ENCODE measurements around the gene FBXO22. TPM values are rescaled to one million over a fixed set of nuclear protein-coding genes. Genes with fewer than 3 reads are reported as not detected.
"Not testable (repeated sequence)": the region's sequence is repeated elsewhere in the genome, so short reads cannot be mapped to it uniquely, and the experiment has no call there.

FBXO22 gene
- total and polyA plus RNA-seq, 4 donors, result 12.5 to 18.9 (median 17.1) TPM

GRCh38 chr15:75981149-75981815, 77.6 kb downstream of the FBXO22 start:
- no peaks in the 10 kb centered on the region for H3K27me3 ChIP-seq (ENCODE audit: control insufficient read depth in 1 of 2, insufficient read depth in 2 of 2, low read length in 1 of 2)
- H3K9me3 ChIP-seq (ENCODE audit: control insufficient read depth, low read length), result no peaks in the 10 kb centered on the region
- 67 to 69% methylated on average over 2 of the region's 2 CpGs for WGBS, 2 donors
- H3K27ac ChIP-seq (ENCODE audit: low read depth in 1 of 2, low read length in 2 of 2), result no peak overlapping the region
- H3K4me1 ChIP-seq (ENCODE audit: control insufficient read depth in 1 of 2, insufficient read depth in 2 of 2, low read length in 2 of 2), result no peaks in the 10 kb centered on the region
- DNase-seq, result no peak
- H3K36me3 ChIP-seq (ENCODE audit: control insufficient read depth in 1 of 2, insufficient read depth in 2 of 2, low read length in 1 of 2), result no peaks in the 10 kb centered on the region
- no peak for ATAC-seq (ENCODE audit: low FRiP score)
- intact Hi-C loops (cut with DNase I), result no loop called here
- no peak overlapping the region for H3K4me3 ChIP-seq (ENCODE audit: low read length in 2 of 2)

DNA sequence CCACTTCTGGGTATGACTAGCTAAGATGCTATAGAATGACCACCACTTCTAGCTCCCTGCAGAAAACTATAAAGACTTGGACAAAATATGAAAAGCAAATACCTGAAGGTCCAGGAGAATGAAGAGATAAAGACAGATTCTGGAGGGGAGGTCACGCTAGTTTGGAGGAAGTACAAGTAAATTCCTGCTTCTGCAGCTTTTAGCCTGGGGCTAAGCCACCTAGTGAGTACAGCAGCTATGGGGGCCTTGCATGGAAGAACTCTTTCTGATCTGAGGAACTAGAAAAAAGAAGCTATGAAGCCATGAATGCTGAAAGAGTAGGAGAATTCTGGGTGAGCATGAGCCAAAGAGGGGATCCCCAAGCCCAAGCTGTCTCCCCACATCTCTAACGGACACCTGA, 78.8 kb downstream of the FBXO22 start:
- no peaks in the 10 kb centered on the region for H3K4me1 ChIP-seq (ENCODE audit: control insufficient read depth in 1 of 2, insufficient read depth in 2 of 2, low read length in 2 of 2)

DNA sequence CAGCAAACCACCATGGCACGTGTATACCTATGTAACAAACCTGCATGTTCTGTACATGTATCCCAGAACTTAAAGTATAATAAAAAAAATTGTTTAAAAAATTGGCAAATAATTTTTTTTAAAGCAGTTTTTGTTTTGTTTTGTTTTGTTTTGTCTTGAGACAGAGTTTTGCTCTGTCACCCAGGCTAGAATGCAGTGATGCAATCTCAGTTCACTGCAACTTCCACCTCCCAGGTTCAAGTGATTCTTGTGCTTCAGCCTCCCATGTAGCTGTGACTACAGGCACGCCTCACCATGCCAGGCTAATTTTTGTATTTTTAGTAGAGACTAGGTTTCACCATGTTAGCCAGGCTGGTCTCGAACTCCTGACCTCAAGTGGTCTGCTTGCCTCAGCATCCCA, 81.0 kb downstream of the FBXO22 start:
- H3K9me3 ChIP-seq (ENCODE audit: control insufficient read depth, low read length); intact Hi-C loops (cut with DNase I); H3K27ac ChIP-seq (ENCODE audit: low read depth in 1 of 2, low read length in 2 of 2); DNase-seq; H3K36me3 ChIP-seq (ENCODE audit: control insufficient read depth in 1 of 2, insufficient read depth in 2 of 2, low read length in 1 of 2); H3K4me3 ChIP-seq (ENCODE audit: low read length in 2 of 2); H3K27me3 ChIP-seq (ENCODE audit: control insufficient read depth in 1 of 2, insufficient read depth in 2 of 2, low read length in 1 of 2); H3K4me1 ChIP-seq (ENCODE audit: control insufficient read depth in 1 of 2, insufficient read depth in 2 of 2, low read length in 2 of 2); ATAC-seq (ENCODE audit: low FRiP score): not testable (repeated sequence)
- 93 to 95% methylated on average over 3 of the region's 3 CpGs for WGBS, 2 donors

More for the DNA sequence above, 78.8 kb downstream of the FBXO22 start:
- WGBS, 2 donors, result 85 to 90% methylated on average over 2 of the region's 2 CpGs
- no peak overlapping the region for H3K4me3 ChIP-seq (ENCODE audit: low read length in 2 of 2)
- ATAC-seq (ENCODE audit: low FRiP score) (no peak), DNase-seq (no peak)
- no peaks in the 10 kb centered on the region for H3K9me3 ChIP-seq (ENCODE audit: control insufficient read depth, low read length)
- no peak overlapping the region for H3K27ac ChIP-seq (ENCODE audit: low read depth in 1 of 2, low read length in 2 of 2)
- no peaks in the 10 kb centered on the region for H3K27me3 ChIP-seq (ENCODE audit: control insufficient read depth in 1 of 2, insufficient read depth in 2 of 2, low read length in 1 of 2)
- intact Hi-C loops (cut with DNase I), result no loop called here
- no peaks in the 10 kb centered on the region for H3K36me3 ChIP-seq (ENCODE audit: control insufficient read depth in 1 of 2, insufficient read depth in 2 of 2, low read length in 1 of 2)

DNA sequence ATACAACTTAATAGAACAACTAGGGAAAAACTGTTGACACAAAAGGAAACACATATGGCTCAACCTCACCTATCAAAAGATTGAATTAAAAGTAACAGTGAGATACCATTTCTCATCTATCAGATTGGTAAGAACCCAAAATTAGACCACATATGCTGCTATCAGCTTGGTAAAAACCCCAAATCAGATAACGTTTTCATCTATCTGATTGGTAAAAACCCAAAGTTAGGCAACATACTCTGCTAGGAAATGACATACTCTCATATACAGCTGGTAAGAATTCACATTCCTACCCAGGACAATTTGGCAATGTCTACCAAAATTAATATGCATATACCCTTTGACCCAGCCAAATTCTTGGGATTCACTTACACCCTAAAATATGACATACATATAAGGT, 82.3 kb downstream of the FBXO22 start:
- H3K4me1 ChIP-seq (ENCODE audit: control insufficient read depth in 1 of 2, insufficient read depth in 2 of 2, low read length in 2 of 2), result no peaks in the 10 kb centered on the region
- no peak for ATAC-seq (ENCODE audit: low FRiP score)
- no peaks in the 10 kb centered on the region for H3K9me3 ChIP-seq (ENCODE audit: control insufficient read depth, low read length)
- H3K4me3 ChIP-seq (ENCODE audit: low read length in 2 of 2), result no peak overlapping the region
- no peaks in the 10 kb centered on the region for H3K36me3 ChIP-seq (ENCODE audit: control insufficient read depth in 1 of 2, insufficient read depth in 2 of 2, low read length in 1 of 2)
- no peaks in the 10 kb centered on the region for H3K27me3 ChIP-seq (ENCODE audit: control insufficient read depth in 1 of 2, insufficient read depth in 2 of 2, low read length in 1 of 2)
- no peak overlapping the region for H3K27ac ChIP-seq (ENCODE audit: low read depth in 1 of 2, low read length in 2 of 2)
- intact Hi-C loops (cut with DNase I), result no loop called here
- DNase-seq, result no peak
- WGBS, 2 donors, result 68 to 88% methylated on average over 1 of the region's 1 CpG

DNA sequence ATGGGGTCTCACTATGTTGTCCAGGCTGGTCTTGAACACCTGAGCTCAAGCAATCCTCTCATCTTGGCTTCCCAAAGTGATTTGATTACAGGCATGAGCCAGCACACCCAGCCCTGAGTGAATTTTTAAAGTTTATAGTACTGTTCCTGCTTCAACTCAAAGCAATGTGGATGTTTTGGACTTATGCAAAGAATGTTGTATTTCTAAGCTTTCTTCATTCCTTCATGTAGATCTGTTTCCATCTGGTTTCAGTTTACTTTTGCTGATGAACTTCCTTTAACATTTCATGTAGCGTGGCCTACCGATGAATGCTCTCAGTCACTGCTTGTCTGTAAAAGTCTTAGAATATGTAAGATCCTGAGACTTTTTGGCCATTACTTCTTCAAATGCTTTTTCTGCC, 85.4 kb downstream of the FBXO22 start:
- intact Hi-C loops (cut with DNase I), result no loop called here

GRCh38 chr15:75989875-75990274, 86.2 kb downstream of the FBXO22 start:
- intact Hi-C loops (cut with DNase I), result no loop called here
- H3K27ac ChIP-seq (ENCODE audit: low read depth in 1 of 2, low read length in 2 of 2), result no peak overlapping the region
- no peaks in the 10 kb centered on the region for H3K36me3 ChIP-seq (ENCODE audit: control insufficient read depth in 1 of 2, insufficient read depth in 2 of 2, low read length in 1 of 2)
- no peak overlapping the region for H3K4me3 ChIP-seq (ENCODE audit: low read length in 2 of 2)
- ATAC-seq (ENCODE audit: low FRiP score) (no peak), DNase-seq (no peak)
- WGBS, 2 donors, result 85 to 86% methylated on average over 7 of the region's 7 CpGs
- no peaks in the 10 kb centered on the region for H3K4me1 ChIP-seq (ENCODE audit: control insufficient read depth in 1 of 2, insufficient read depth in 2 of 2, low read length in 2 of 2)
- H3K27me3 ChIP-seq (ENCODE audit: control insufficient read depth in 1 of 2, insufficient read depth in 2 of 2, low read length in 1 of 2), result no peaks in the 10 kb centered on the region
- H3K9me3 ChIP-seq (ENCODE audit: control insufficient read depth, low read length), result peaks cover 2% of the 10 kb centered on the region

More for the DNA sequence above, 85.4 kb downstream of the FBXO22 start:
- Histone ChIP-seq H3K36me3 (ENCODE audit: control insufficient read depth in 1 of 2, insufficient read depth in 2 of 2, low read length in 1 of 2) (no peaks in the 10 kb centered on the region), H3K27me3 (ENCODE audit: control insufficient read depth in 1 of 2, insufficient read depth in 2 of 2, low read length in 1 of 2) (no peaks in the 10 kb centered on the region), H3K9me3 (ENCODE audit: control insufficient read depth, low read length) (peaks cover 2% of the 10 kb centered on the region), H3K4me1 (ENCODE audit: control insufficient read depth in 1 of 2, insufficient read depth in 2 of 2, low read length in 2 of 2) (no peaks in the 10 kb centered on the region), H3K27ac (ENCODE audit: low read depth in 1 of 2, low read length in 2 of 2) (no peak overlapping the region), H3K4me3 (ENCODE audit: low read length in 2 of 2) (no peak overlapping the region)
- ATAC-seq (ENCODE audit: low FRiP score) (no peak), DNase-seq (no peak)
- WGBS, 2 donors, result 35 to 41% methylated on average over 2 of the region's 2 CpGs

Other genes with a start within 250 kb of the FBXO22 start
- gene CSPG4, start 191.0 kb upstream of the FBXO22 start, total RNA-seq, result 100 to 1,000 TPM in 1 of 2 donors, 10 to 100 TPM in 1; 86.8 to 160 TPM
- gene CSPG4, start 191.0 kb upstream of the FBXO22 start, polyA plus RNA-seq, result 10 to 100 TPM; 10.6 to 45.1 TPM
- gene UBE2Q2, start 60.4 kb upstream of the FBXO22 start, total RNA-seq, result 10 to 100 TPM; 38.2 to 42.6 TPM
- gene UBE2Q2, start 60.4 kb upstream of the FBXO22 start, polyA plus RNA-seq, result 10 to 100 TPM; 39.5 to 86.4 TPM
- gene NRG4, start 108.5 kb downstream of the FBXO22 start, total RNA-seq, result not detected
- not detected for gene NRG4, start 108.5 kb downstream of the FBXO22 start, polyA plus RNA-seq
- under 1 TPM in 1 of 2 donors, not detected in 1; 0.26 TPM for gene TMEM266, start 156.1 kb downstream of the FBXO22 start, total RNA-seq
- gene TMEM266, start 156.1 kb downstream of the FBXO22 start, polyA plus RNA-seq, result not detected